Hepatocyte (in vitro differentiated cells): ENCODE results near the gene TRPC1. TPM values are rescaled to one million over a fixed set of nuclear protein-coding genes. Genes with fewer than 3 reads are reported as not detected.

Experiments used
- DNase-seq: peaks from one replicate; pipeline ENCODE4 v3.0.0-alpha.2; 2016; ENCODE audit warnings: low spot score
- H2AFZ ChIP-seq: fragments of 200-600 bp; sonication (generic); 2 replicates; pipeline ENCODE4 v1.6.0; 2016; ENCODE audit warnings: antibody characterized with exemption, mild to moderate bottlenecking
- H3K27ac ChIP-seq: fragments of 200-600 bp; sonication (generic); 2 replicates; pipeline ENCODE4 v1.5.1; 2016; ENCODE audit warnings: mild to moderate bottlenecking
- H3K27me3 ChIP-seq: fragments of 200-600 bp; sonication (generic); 2 replicates; pipeline ENCODE4 v1.6.1; 2016
- H3K36me3 ChIP-seq: fragments of 200-600 bp; sonication (generic); replicated peaks from 2 replicates; pipeline ENCODE4 v1.5.1; 2016; ENCODE audit warnings: low read depth; ENCODE audit not compliant: insufficient read depth
- H3K4me1 ChIP-seq: fragments of 200-600 bp; sonication (generic); 2 replicates; pipeline ENCODE4 v1.5.1; 2016; ENCODE audit warnings: mild to moderate bottlenecking, moderate library complexity; ENCODE audit not compliant: insufficient read depth
- H3K4me2 ChIP-seq: fragments of 200-600 bp; sonication (generic); 2 replicates; pipeline ENCODE4 v1.6.0; 2016
- H3K4me3 ChIP-seq: fragments of 200-600 bp; sonication (generic); 2 replicates; pipeline ENCODE4 v1.5.1; 2016; ENCODE audit warnings: mild to moderate bottlenecking
- H3K79me2 ChIP-seq: fragments of 200-600 bp; sonication (generic); 2 replicates; pipeline ENCODE4 v1.6.0; 2017; ENCODE audit warnings: mild to moderate bottlenecking
- H3K9me2 ChIP-seq: fragments of 200-600 bp; sonication (generic); replicated peaks from 2 replicates; pipeline ENCODE4 v1.6.0; 2017; ENCODE audit warnings: mild to moderate bottlenecking; ENCODE audit not compliant: insufficient read depth
- H3K9me3 ChIP-seq: fragments of 200-600 bp; sonication (generic); 2 replicates; pipeline ENCODE4 v1.5.1; 2016; ENCODE audit warnings: low read depth, mild to moderate bottlenecking
- H4K20me1 ChIP-seq: fragments of 200-600 bp; sonication (generic); 2 replicates; pipeline ENCODE4 v1.6.0; 2016; ENCODE audit warnings: mild to moderate bottlenecking; ENCODE audit not compliant: insufficient read depth, poor library complexity, severe bottlenecking
- EZH2 ChIP-seq: fragments of 200-600 bp; sonication (generic); IDR thresholded peaks from 2 replicates; pipeline ENCODE4 v1.6.1; 2016; ENCODE audit warnings: antibody characterized with exemption, mild to moderate bottlenecking, borderline replicate concordance
- EZH2phosphoT487 ChIP-seq: fragments of 200-600 bp; sonication (generic); IDR thresholded peaks from one replicate; pipeline ENCODE4 v1.6.1; 2018; ENCODE audit warnings: antibody characterized with exemption, mild to moderate bottlenecking, low read depth, moderate library complexity; ENCODE audit not compliant: unreplicated experiment, severe bottlenecking
- WGBS: methylation state at CpG from one replicate; pipeline ENCODE4 v1.1.6; 2016; ENCODE audit warnings: low lambda C conversion rate; ENCODE audit errors: missing lambda C conversion rate; 5-methylcytosine and 5-hydroxymethylcytosine counted together
- polyA plus RNA-seq: library from polyadenylated mRNA; unstranded; fragments of >200 nt; fragmentation: Nextera tagmentation; extraction: Ambion mirVana; gene quantifications from 2 replicates; pipeline ENCODE4 v1.2.1, GENCODE V29; 2016
- total RNA-seq: library from RNA; depleted of rRNA; stranded (reverse); fragments of >200 nt; gene quantifications from 2 replicates; pipeline ENCODE4 v1.2.3, GENCODE V29; 2014
- TF ChIP-seq, protein P1 (sequence below): fragments of 200-600 bp; sonication (generic); IDR thresholded peaks from 2 replicates; pipeline ENCODE4 v1.5.1; 2016; ENCODE audit warnings: antibody characterized with exemption, mild to moderate bottlenecking; ENCODE audit not compliant: poor library complexity

The TRPC1 gene
- total RNA-seq: 7.9 and 12.6 TPM in 2 replicates
- 3.3 and 4.4 TPM in 2 replicates for polyA plus RNA-seq

DNA sequence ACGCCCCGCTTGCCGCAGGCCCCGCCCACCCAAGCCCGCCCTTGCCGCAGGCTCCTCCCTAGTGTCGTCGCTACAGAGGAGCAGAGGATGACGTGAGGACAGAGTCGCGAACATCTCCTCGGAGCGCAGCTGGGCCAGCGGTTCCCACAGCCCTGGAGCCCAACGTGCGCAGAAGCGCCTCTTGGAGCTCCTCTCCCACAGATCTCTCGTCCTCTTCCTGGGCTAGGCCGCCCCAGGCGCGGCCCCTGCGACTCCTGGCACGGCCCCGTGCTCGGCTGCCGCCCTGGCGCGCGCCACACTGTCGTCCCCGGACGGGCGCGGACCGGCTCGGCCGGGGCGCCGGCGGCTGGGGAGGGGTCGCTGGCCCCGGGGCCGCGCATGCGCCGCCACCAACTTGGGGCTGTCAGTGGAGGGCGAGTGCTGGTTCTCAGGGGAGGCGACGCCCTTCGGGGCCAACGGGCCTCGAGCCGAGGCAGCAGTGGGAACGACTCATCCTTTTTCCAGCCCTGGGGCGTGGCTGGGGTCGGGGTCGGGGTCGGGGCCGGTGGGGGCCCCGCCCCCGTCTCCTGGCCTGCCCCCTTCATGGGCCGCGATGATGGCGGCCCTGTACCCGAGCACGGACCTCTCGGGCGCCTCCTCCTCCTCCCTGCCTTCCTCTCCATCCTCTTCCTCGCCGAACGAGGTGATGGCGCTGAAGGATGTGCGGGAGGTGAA is at the start of gene TRPC1:
TRPC1 (plus strand) TSS at position 67 of the 714 bp plus-strand sequence; CDS start at position 593, 526 bp downstream.
- Histone ChIP-seq H3K9me2 (no peaks in the 10 kb centered on the region), H3K4me1 (no peaks in the 10 kb centered on the region), H3K9me3 (no peaks in the 10 kb centered on the region), H3K4me3 (peak within 1 kb of the TSS; percentile 57), H3K27ac (peak within 1 kb of the TSS; percentile 74), H3K36me3 (no peaks in the 10 kb centered on the region), H2AFZ (peak within 1 kb of the TSS; percentile 91), H3K27me3 (no peaks in the 10 kb centered on the region), H4K20me1 (no peaks in the 10 kb centered on the region), H3K79me2 (peaks cover 18% of the 10 kb centered on the region), H3K4me2 (peak within 1 kb of the TSS; percentile 88)
- WGBS: 1% methylated on average over 50 of the region's 73 CpGs
- peak; percentile 91 for DNase-seq
- TF ChIP-seq EZH2phosphoT487 (no peak), EZH2 (no peak)
- TF ChIP-seq, protein P1, sequence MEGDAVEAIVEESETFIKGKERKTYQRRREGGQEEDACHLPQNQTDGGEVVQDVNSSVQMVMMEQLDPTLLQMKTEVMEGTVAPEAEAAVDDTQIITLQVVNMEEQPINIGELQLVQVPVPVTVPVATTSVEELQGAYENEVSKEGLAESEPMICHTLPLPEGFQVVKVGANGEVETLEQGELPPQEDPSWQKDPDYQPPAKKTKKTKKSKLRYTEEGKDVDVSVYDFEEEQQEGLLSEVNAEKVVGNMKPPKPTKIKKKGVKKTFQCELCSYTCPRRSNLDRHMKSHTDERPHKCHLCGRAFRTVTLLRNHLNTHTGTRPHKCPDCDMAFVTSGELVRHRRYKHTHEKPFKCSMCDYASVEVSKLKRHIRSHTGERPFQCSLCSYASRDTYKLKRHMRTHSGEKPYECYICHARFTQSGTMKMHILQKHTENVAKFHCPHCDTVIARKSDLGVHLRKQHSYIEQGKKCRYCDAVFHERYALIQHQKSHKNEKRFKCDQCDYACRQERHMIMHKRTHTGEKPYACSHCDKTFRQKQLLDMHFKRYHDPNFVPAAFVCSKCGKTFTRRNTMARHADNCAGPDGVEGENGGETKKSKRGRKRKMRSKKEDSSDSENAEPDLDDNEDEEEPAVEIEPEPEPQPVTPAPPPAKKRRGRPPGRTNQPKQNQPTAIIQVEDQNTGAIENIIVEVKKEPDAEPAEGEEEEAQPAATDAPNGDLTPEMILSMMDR: no peak

DNA sequence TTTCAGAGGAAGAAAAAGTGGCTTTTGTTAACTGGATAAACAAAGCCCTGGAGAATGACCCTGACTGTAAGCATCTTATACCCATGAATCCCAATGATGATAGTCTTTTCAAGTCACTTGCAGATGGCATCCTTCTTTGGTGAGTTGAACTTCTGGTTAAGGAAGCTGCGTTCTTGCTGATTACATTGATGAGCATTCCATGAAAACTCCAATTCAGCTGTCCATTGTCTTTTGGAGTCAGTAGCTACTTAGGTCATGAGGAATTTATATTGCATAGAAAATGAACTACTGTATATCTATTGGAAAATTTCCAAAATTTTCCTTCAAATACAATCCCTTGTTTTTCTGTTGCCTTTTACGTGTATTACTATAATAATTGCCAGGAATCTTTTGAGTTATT is 47.7 kb upstream of the TRPC1 start:
- no peak overlapping the region for H3K27ac ChIP-seq
- 90% methylated on average over 2 of the region's 2 CpGs for WGBS
- H3K27me3 ChIP-seq: no peaks in the 10 kb centered on the region
- H3K4me3 ChIP-seq: no peak overlapping the region
- no peaks in the 10 kb centered on the region for H3K79me2 ChIP-seq
- no peak overlapping the region for H3K4me2 ChIP-seq
- H4K20me1 ChIP-seq: no peaks in the 10 kb centered on the region
- no peak overlapping the region for H2AFZ ChIP-seq
- no peaks in the 10 kb centered on the region for H3K36me3 ChIP-seq
- H3K4me1 ChIP-seq: no peaks in the 10 kb centered on the region
- no peak for TF ChIP-seq EZH2phosphoT487
- TF ChIP-seq, protein P1: no peak
- no peak for TF ChIP-seq EZH2
- no peaks in the 10 kb centered on the region for H3K9me2 ChIP-seq
- no peak for DNase-seq
- H3K9me3 ChIP-seq: no peaks in the 10 kb centered on the region

DNA sequence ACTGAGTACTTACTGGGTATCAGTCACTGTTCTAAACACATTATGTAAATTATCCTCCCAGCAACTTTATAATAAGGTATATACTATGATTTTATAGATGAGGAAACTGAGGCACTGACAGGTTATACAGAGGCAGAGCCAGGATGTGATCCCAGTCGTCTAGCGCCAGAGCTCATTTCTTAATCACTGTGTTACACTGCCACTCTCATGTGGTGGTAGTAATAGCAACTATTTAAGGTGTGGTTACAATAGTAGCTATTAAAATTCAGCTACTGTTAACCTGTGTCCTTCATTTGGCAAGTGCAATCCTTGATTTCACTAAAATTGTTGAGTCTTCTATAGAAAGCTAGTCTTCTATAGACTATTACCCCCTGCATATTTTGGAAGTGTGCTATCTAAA is 43.1 kb upstream of the TRPC1 start:
- WGBS: 71% methylated on average over 2 of the region's 2 CpGs
- no peaks in the 10 kb centered on the region for H3K9me2 ChIP-seq
- no peak overlapping the region for H2AFZ ChIP-seq
- H3K36me3 ChIP-seq: no peaks in the 10 kb centered on the region
- H3K27ac ChIP-seq: no peak overlapping the region
- no peak for DNase-seq
- H3K4me2 ChIP-seq: no peak overlapping the region
- H3K4me1 ChIP-seq: no peaks in the 10 kb centered on the region
- H3K9me3 ChIP-seq: no peaks in the 10 kb centered on the region
- H3K27me3 ChIP-seq: no peaks in the 10 kb centered on the region
- no peak overlapping the region for H3K4me3 ChIP-seq
- H4K20me1 ChIP-seq: no peaks in the 10 kb centered on the region
- H3K79me2 ChIP-seq: no peaks in the 10 kb centered on the region
- no peak for TF ChIP-seq EZH2phosphoT487
- TF ChIP-seq EZH2: no peak
- TF ChIP-seq, protein P1: no peak
